ENCODE data around the gene BRD3OS. TPM values are rescaled to one million over a fixed set of nuclear protein-coding genes. Genes with fewer than 3 reads are reported as not detected.
A peak's percentile ranks its signal among the peaks of the same experiment; 100 is the strongest.

BRD3OS gene
- total and polyA plus RNA-seq, 2 of the 13 experiments (the other 11 are each of a cell fraction or from before 2014, with no cell fraction given) = 4.9 to 5.7 TPM

GRCh38 chr9:133994353-133995011 lies 30.8 kb upstream of the BRD3OS start (continued):
- TF ChIP-seq ZNF691 (CRISPR knock-in tag; IDR thresholded peaks at IDR 0.05; ENCODE audit: borderline replicate concordance, low read depth) (no peak), THAP11 (CRISPR knock-in tag; IDR thresholded peaks at IDR 0.05) (peak; percentile 50; the same call in 1 of the 2 replicates), CERS6 (CRISPR knock-in tag; IDR thresholded peaks at IDR 0.05) (no peak), ZBTB34 (CRISPR knock-in tag; IDR thresholded peaks at IDR 0.05) (0 out of 2 replicates have a peak, but pooled peaks have one; percentile 34), ZBTB40 (IDR thresholded peaks at IDR 0.05) (no peak), ZBTB40 (CRISPR knock-in tag; IDR thresholded peaks at IDR 0.05) (no peak), MAF1 (CRISPR knock-in tag; IDR thresholded peaks at IDR 0.05; ENCODE audit: borderline replicate concordance) (no peak), NFRKB (IDR thresholded peaks at IDR 0.05) (no peak), HIC2 (CRISPR knock-in tag; IDR thresholded peaks at IDR 0.05; ENCODE audit: low read depth) (peak; percentile 21; the same call in 1 of the 2 replicates), ZEB1 (IDR thresholded peaks at IDR 0.05; ENCODE audit: insufficient replicate concordance, low read depth) (peak; percentile 41), ZNF432 (CRISPR knock-in tag; IDR thresholded peaks at IDR 0.05; ENCODE audit: borderline replicate concordance) (no peak), HOXA3 (CRISPR knock-in tag; IDR thresholded peaks at IDR 0.05) (no peak; the same call in 1 of the 2 replicates), MYNN (CRISPR knock-in tag; IDR thresholded peaks at IDR 0.05; ENCODE audit: low read depth) (no peak), ZNF30 (CRISPR knock-in tag; IDR thresholded peaks at IDR 0.05) (no peak), MIXL1 (CRISPR knock-in tag; IDR thresholded peaks at IDR 0.05) (0 out of 2 replicates have a peak, but pooled peaks have one; percentile 15)
